ENCODE measurements around the gene DCBLD1.
"Not testable (repeated sequence)": the region's sequence is repeated elsewhere in the genome, so short reads cannot be mapped to it uniquely, and the experiment has no call there.

The DCBLD1 gene

DNA sequence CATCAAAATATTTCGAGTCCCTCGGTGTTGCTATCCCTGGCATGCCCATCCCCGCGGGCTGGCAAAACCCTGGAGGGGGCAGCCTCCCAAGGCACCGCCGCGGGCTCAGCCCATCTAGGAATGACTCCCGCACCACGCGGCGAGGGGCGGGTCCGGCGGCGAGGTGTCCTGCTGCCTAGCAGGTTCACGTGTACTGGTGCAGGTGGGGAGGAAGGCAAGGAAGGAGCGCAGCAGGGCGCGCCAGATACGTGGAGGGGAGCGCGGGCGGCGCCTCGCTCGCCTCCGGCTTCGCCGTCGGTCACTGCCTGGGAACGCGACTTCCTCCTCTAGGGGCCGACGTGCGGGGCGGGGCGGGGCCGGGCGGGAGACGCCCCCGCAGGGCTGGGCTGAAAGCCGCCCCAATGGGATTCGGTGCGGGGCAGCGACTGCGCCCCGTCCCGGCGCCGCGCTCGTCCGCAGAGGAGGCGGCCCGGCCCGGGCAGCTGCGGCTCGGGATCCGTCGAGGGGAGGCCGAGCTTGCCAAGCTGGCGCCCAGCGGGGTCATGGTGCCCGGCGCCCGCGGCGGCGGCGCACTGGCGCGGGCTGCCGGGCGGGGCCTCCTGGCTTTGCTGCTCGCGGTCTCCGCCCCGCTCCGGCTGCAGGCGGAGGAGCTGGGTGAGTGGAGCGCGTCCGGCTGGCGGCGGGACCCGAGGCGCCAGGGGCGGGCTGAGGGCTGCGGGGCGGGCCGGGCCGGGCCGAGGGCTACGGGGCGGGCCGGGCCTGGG is at the start of gene DCBLD1:
DCBLD1 (plus strand) TSS at position 435 of the 764 bp plus-strand sequence; CDS start at position 543, 108 bp downstream.
- H3K27me3 Mint-ChIP-seq: peaks cover 44 to 50% of the 10 kb centered on the region in 2 donors
- DNase-seq (peak; percentile 29), ATAC-seq (replicated peaks) (peak; percentile 85)
- H3K36me3 Mint-ChIP-seq: no peaks in the 10 kb centered on the region
- peak within 1 kb of the TSS; percentile 88 for H3K27ac Mint-ChIP-seq
- peaks cover 13 to 22% of the 10 kb centered on the region in 2 donors for H3K4me1 Mint-ChIP-seq
- no peaks in the 10 kb centered on the region for H3K9me3 Mint-ChIP-seq
- peak within 1 kb of the TSS; percentile 86 to 93 for H3K4me3 Mint-ChIP-seq

DNA sequence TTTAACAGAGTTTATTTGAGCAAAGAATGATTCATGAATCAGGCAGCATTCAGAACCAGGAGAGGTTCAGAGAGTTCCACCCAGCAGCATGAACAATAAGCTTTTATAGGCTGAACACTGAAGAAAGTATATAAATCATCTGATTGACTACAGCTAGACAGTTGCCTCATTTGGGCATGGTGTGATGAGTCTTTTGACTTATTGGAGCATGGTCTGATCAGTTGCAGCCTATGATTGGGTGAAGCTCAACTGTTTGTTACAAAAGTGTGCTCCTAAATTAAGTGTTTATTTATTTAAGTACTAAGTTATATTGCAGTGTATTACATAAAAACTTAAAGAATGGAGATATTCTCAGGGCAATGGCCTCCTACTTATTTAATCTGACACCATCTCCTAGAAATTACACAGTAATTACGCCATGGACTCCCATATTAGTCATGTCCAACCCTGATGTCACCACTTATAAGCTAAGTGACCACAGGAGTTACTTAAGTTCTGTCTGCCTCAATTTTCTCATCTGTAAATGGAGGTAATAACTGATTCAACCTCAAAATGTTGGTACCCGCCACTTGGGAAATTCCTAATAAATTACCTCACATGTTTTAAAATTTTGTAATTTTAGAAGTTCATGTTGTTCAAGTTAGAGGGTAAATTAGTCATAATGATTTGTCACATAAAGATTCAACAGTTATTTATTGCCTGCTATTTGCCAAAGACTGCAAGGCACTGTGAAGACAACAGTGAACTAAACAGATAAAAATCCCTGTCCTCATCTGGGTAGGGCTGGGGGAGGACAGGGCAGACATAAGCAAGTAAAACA is 41.6 kb upstream of the DCBLD1 start:
- DNase-seq: no peak
- H3K9me3 Mint-ChIP-seq: no peaks in the 10 kb centered on the region

DNA sequence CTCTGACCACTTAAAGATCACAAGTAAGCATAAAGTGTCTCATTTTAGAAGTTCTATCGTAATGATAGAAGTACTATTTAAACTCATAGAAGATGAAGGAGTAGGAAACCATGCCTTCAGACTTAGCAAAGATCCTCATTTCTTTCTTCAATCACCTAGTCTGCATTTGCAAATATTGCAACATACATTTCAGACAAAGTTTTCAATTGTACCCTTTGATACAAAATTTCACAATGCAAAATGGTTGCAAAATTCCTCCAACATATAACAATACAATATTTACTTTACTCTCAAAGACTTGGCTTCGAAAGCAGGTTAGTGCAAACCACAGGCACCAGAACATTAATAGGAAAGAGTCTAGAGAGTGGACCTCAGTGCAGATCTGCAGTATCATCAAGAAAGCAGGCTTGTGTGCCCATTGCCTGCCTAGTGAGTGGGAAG is 40.6 kb upstream of the DCBLD1 start:
- DNase-seq (no peak), ATAC-seq (replicated peaks) (no peak)
- no peaks in the 10 kb centered on the region for H3K36me3 Mint-ChIP-seq
- H3K9me3 Mint-ChIP-seq: no peaks in the 10 kb centered on the region
- H3K27me3 Mint-ChIP-seq: peaks cover 25 to 38% of the 10 kb centered on the region in 2 donors
- H3K27ac Mint-ChIP-seq: no peak overlapping the region
- H3K4me3 Mint-ChIP-seq: no peak overlapping the region
- H3K4me1 Mint-ChIP-seq: no peaks in the 10 kb centered on the region

More for the DNA sequence above, 41.6 kb upstream of the DCBLD1 start:
- peaks cover 31 to 37% of the 10 kb centered on the region in 2 donors for H3K27me3 Mint-ChIP-seq
- no peak overlapping the region for H3K27ac Mint-ChIP-seq
- H3K4me3 Mint-ChIP-seq: no peak overlapping the region
- no peaks in the 10 kb centered on the region for H3K4me1 Mint-ChIP-seq
- H3K36me3 Mint-ChIP-seq: no peaks in the 10 kb centered on the region
- ATAC-seq (replicated peaks): no peak

DNA sequence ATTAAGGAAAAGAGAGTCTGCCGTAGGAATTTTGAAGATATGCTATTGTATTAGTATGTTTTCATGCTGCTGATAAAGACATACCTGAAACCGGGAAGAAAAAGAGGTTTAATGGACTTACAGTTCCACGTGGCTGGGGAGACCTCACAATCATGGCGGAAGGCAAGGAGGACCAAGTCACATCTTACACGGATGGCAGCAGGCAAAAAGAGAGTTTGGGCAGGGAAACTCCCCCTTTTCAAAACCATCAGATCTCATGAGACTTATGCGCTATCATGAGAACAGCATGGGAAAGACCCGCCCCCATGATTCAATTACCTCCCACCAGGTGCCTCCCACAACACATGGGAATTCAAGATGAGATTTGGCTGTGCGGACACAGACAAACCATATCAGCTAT is 40.2 kb upstream of the DCBLD1 start:
- H3K27me3 Mint-ChIP-seq: peaks cover 25 to 40% of the 10 kb centered on the region in 2 donors
- H3K36me3 Mint-ChIP-seq; DNase-seq; H3K4me3 Mint-ChIP-seq; H3K27ac Mint-ChIP-seq; H3K9me3 Mint-ChIP-seq; H3K4me1 Mint-ChIP-seq; ATAC-seq (replicated peaks): not testable (repeated sequence)

DNA sequence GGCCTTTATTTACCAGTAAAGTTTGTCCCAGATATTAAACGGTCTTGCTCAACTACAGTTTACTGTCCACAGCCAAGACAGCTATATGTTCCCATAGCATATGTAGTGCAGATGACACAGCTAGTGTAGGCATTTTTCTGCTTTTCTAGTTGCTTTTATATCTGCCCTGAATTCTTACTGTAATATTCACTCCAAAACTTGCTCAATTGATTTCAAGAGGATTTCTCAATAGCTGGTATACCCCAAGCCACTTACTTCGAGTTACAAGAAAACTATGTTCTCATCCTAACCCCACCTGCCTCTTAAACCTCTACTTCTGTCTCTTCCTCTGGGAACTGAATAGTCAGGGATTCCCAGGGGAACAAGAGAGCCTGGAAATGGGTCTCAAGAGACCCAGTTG is 37.9 kb upstream of the DCBLD1 start:
- Mint-ChIP-seq H3K27ac (no peak overlapping the region), H3K9me3 (no peaks in the 10 kb centered on the region), H3K4me3 (no peak overlapping the region), H3K27me3 (peaks cover 31 to 45% of the 10 kb centered on the region in 2 donors), H3K36me3 (no peaks in the 10 kb centered on the region), H3K4me1 (no peaks in the 10 kb centered on the region)
- ATAC-seq (replicated peaks) (no peak), DNase-seq (no peak)

DNA sequence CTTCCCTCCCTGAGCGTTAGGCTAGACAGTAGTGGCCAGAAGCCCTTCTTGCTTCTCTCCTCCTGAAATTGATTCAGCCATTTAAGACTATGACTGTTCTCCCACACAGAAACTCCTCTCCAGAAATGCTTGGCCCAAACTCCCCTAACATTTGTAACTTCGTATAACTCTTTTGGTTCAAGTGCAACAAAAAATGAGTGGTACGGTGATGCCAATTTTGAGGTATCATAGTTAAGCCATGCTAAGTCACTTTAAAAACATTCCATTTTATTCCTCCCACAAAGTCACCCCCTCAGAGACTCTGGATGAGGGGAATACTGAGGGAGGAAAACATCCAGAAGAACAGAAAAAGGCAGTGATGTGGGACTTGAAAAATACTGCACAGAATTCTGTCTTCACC is 35.6 kb upstream of the DCBLD1 start:
- H3K4me3 Mint-ChIP-seq: no peak overlapping the region
- ATAC-seq (replicated peaks) (no peak), DNase-seq (no peak)
- no peaks in the 10 kb centered on the region for H3K36me3 Mint-ChIP-seq
- H3K27me3 Mint-ChIP-seq: peaks cover 25 to 46% of the 10 kb centered on the region in 2 donors
- no peaks in the 10 kb centered on the region for H3K9me3 Mint-ChIP-seq
- H3K4me1 Mint-ChIP-seq: no peaks in the 10 kb centered on the region
- no peak overlapping the region for H3K27ac Mint-ChIP-seq

DNA sequence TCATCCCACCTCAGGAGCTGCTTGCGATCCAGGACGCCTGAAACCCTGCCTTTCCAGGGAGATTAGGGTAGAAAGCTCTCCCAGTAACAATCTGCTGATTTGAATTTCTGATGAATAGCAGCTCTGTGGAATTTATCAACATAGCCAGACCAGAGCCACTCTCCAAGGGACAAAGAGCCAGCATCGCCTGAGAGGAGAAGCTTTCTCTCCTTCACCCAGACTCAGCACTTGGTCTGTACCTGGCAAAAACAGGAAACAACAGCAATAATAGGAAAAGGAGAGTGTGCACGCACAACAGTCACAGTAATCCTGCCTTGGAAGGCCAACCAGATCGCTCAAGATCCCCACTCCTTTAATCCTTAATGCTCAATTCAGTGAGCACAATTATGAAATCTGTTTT is 34.5 kb upstream of the DCBLD1 start:
- no peaks in the 10 kb centered on the region for H3K9me3 Mint-ChIP-seq
- H3K27ac Mint-ChIP-seq: no peak overlapping the region
- no peaks in the 10 kb centered on the region for H3K4me1 Mint-ChIP-seq
- H3K36me3 Mint-ChIP-seq: no peaks in the 10 kb centered on the region
- ATAC-seq (replicated peaks): no peak
- DNase-seq: no peak
- H3K27me3 Mint-ChIP-seq: peaks cover 24 to 41% of the 10 kb centered on the region in 2 donors
- no peak overlapping the region for H3K4me3 Mint-ChIP-seq

DNA sequence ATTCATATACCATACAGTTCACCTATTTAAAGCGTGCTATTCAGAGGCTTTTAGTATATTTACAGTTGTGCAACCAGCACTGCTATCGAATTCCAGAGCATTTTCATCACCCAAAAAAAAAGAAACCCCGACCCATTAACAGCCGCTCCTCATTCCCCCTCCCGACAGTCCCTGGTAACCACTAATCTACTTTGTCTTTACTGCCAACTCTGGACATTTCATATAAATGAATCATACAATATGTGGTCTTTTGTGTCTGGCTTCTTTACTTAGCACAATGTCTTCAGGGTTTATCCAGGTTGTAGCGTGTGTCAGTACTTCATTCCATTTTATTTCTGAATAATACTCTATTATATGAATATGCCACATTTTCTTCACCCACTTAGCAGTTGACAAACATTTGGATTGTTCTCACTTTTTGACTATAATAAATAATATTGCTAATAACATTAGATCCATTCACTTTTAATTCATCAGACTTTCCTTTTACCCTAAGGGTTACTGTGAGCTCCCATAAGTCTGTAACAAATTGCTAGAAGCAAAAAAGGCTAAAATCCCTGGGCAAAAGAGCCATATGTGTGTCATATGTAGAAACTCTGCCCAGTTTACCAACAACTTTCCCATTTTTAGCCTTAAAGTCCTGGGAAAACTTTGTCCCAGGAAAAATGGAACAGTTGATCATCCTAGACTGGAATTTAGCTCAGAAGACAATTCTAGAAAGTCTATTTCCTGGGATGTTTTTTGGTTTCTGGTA is 33.6 kb upstream of the DCBLD1 start:
- ATAC-seq (replicated peaks) (no peak), DNase-seq (no peak)
- Mint-ChIP-seq H3K36me3 (no peaks in the 10 kb centered on the region), H3K9me3 (no peaks in the 10 kb centered on the region), H3K27ac (no peak overlapping the region), H3K4me1 (no peaks in the 10 kb centered on the region), H3K4me3 (no peak overlapping the region), H3K27me3 (peaks cover 27 to 41% of the 10 kb centered on the region in 2 donors)

DNA sequence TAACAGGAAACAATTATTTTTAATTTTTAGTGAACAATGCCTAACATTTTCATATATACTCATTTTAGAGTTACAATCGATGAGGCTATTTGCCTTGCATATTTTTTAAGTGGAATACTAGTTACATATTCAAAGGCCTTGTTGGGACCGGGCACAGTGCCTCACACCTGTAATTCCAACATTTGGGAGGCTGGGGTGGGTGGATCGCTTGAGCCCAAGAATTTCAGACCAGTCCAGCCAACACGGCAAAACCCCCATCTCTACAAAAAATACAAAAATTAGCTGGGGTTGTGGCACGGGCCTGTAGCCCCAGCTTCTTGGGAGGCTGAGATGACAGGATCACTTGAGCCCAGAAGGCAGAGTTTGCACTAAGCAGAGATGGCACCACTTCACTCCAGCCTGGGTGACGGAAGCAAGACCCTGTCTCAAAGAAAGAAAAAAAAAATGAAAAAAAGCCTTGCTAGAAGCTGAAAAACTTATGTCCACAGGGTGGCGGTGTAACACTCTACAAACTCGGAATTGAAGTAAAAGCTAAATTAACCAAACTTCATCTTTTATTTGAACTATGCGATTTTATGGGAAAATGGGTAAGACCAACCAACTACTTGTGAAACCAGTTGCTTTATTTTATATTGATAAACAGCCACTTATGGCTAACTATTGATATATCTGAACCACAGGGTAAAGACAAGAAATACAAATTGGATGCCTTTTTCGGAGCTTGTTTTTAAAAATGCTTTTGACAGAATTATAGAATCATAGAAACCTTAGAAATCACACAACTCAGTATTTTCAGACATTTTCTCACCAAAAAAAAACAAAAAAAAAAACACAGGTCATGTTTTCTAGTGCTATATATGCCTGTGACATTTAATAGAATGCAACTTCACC is 32.7 kb upstream of the DCBLD1 start:
- Mint-ChIP-seq H3K27me3 (peaks cover 26 to 38% of the 10 kb centered on the region in 2 donors), H3K27ac (no peak overlapping the region), H3K36me3 (no peaks in the 10 kb centered on the region), H3K9me3 (no peaks in the 10 kb centered on the region), H3K4me1 (no peaks in the 10 kb centered on the region), H3K4me3 (no peak overlapping the region)
- no peak for ATAC-seq (replicated peaks)
- DNase-seq: peak; percentile 11

DNA sequence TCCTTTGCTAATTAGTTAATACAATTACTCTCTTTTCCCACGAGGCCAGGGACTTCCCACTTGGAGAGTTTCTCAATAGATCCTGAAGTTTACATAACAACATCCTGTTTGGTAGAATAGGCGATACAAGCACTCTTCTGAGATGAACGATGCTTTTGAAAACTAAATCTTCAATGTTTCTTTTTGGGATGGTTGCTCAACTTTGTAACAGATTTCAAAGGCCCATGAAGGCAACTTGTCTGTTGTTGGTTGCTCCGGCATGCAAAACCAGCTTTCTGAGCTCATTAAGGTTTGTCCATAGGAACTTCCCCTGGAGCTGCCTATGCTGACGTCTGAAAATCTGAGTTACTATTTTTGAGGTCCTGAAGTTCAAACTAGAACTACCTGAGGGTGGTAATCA is 30.8 kb upstream of the DCBLD1 start:
- no peaks in the 10 kb centered on the region for H3K9me3 Mint-ChIP-seq

DNA sequence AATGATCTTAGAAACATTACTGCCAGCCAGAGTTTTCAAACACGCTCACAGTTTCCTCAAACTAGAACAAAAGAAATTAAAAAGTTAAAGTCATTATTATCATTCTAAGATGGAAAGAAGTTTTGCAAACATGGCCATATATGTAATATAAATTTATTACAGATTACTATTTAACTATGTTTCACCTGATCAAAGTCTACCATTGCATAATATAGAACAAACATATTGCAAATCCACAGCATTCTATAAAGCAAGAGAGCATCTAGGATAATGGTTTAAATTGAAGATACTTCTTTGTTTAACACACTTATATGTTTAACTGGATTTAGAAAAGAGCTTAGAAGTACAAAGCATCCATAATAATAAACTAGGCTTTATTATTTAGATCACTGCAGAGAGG is 26.2 kb upstream of the DCBLD1 start:
- Mint-ChIP-seq H3K4me1 (no peaks in the 10 kb centered on the region), H3K27me3 (peaks cover 9% of the 10 kb centered on the region in 2 donors), H3K36me3 (no peaks in the 10 kb centered on the region), H3K27ac (no peak overlapping the region), H3K4me3 (no peak overlapping the region), H3K9me3 (no peaks in the 10 kb centered on the region)
- ATAC-seq (replicated peaks): no peak
- no peak for DNase-seq

More for the DNA sequence above, 30.8 kb upstream of the DCBLD1 start:
- no peak for ATAC-seq (replicated peaks)
- H3K4me1 Mint-ChIP-seq: no peaks in the 10 kb centered on the region
- H3K36me3 Mint-ChIP-seq: no peaks in the 10 kb centered on the region
- peaks cover 16 to 26% of the 10 kb centered on the region in 2 donors for H3K27me3 Mint-ChIP-seq
- no peak overlapping the region for H3K27ac Mint-ChIP-seq
- H3K4me3 Mint-ChIP-seq: no peak overlapping the region
- DNase-seq: no peak

DNA sequence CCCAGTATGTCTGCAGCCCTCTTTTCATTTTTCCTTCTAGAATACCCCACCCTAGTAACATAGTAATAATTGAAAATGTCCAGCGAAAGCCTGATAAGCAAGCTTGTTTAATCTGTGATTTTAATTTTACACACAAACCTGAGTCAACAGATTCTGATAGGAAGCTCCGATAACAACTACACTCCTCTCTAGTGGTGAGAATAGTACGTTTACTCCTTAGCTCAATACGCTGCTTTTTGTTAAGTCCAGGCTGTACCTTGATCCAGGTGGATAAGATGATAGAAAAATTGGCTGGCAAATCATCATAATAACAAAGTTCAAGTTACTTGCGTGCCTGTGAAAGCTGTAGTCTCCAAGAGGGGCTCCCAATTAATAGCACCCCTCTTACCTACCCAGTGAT is 25.5 kb upstream of the DCBLD1 start:
- H3K36me3 Mint-ChIP-seq: no peaks in the 10 kb centered on the region
- no peak overlapping the region for H3K27ac Mint-ChIP-seq
- no peaks in the 10 kb centered on the region for H3K9me3 Mint-ChIP-seq
- peaks cover 8 to 10% of the 10 kb centered on the region in 2 donors for H3K27me3 Mint-ChIP-seq
- DNase-seq (no peak), ATAC-seq (replicated peaks) (no peak)
- no peaks in the 10 kb centered on the region for H3K4me1 Mint-ChIP-seq
- no peak overlapping the region for H3K4me3 Mint-ChIP-seq

DNA sequence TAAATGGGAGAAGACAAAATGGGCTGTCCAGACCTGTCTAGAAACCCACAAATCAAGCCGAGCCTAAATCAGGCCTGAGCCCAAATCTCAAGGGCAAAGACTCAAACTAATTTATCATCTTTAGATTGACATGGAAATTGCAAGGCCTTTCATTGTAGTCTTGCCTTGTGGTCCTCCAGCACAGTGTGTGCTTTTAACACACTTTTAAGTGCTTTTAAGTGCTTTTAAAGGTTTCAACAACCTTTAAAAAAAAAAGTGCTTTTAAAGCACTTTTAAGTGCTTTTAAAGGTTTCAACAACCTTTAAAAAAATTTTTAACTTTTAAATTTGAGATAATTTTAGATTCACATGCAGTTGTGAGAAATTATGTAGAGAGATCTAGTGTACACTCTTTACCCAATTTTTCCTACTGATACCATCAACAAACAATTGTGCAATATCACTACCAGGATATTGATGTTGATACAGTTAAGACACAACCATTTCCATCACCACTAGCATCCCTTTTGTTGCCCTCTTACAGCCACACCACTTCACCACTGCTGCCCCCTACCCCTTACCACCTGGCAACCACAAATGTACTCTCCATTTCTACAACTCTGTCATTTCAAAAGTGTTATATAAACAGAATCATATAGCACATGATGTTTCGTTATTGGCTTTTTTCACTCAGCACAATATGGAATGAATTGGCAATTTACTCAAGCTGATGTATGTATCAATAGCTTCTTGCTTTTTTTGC is 23.1 kb upstream of the DCBLD1 start:
- Mint-ChIP-seq H3K27me3 (peaks cover 8 to 13% of the 10 kb centered on the region in 2 donors), H3K4me3 (no peak overlapping the region), H3K27ac (no peak overlapping the region), H3K36me3 (no peaks in the 10 kb centered on the region), H3K4me1 (peaks cover 0 to 2% of the 10 kb centered on the region in 2 donors), H3K9me3 (peaks cover 0 to 2% of the 10 kb centered on the region in 2 donors)
- no peak for ATAC-seq (replicated peaks)
- DNase-seq: no peak

Data from stimulated activated naive B cell treated with anti-CD40 and anti-IgM and Interleukin-4, amounts not matched to agents 10 μg/mL and 1 μg/mL and 100 μg/mL, for 72 hours (primary cell).